IMR-90 (cell line): Measurements from ENCODE around the gene CYP2C18. TPM values are rescaled to one million over a fixed set of nuclear protein-coding genes. Genes with fewer than 3 reads are reported as not detected.

Source experiments
- ATAC-seq: fragments of 200-7000 bp; cut with Tn5 transposase; 2 replicates; pipeline ENCODE4 v1.9.1; 2020; ENCODE audit warnings: low read depth, mild to moderate bottlenecking, moderate library complexity
- BruUV-seq: library from RNA; stranded (reverse); fragments of 400-500 nt; replicated peaks from 2 replicates; lab custom pipeline; 2021; lab: Mats Ljungman, UMichigan
- CTCF ChIA-PET: fragments of 300-600 bp; formaldehyde crosslinking; extraction: SDS; loops from one replicate; lab custom pipeline; 2021; ENCODE audit warnings: antibody characterized with exemption; lab: Yijun Ruan, JAX
- POLR2A ChIA-PET: fragments of 300-600 bp; sonication (Branson Sonifier 250); formaldehyde crosslinking; loops from one replicate; lab custom pipeline; 2022; ENCODE audit warnings: antibody characterized with exemption; ENCODE audit not compliant: unreplicated experiment; lab: Charles Lee
- DNase-seq: peaks from one replicate; pipeline ENCODE4 v3.0.0; 2013
- H2AFZ ChIP-seq: replicated peaks from 2 replicates; pipeline ENCODE3; 2013; ENCODE audit warnings: low read length, mild to moderate bottlenecking; ENCODE audit not compliant: poor library complexity
- H2AK5ac ChIP-seq: 2 replicates; pipeline ENCODE4 v1.6.1; 2013; ENCODE audit warnings: low read depth, low read length, inconsistent platforms
- H2AK9ac ChIP-seq: replicated peaks from 2 replicates; pipeline ENCODE3; 2013; ENCODE audit warnings: mild to moderate bottlenecking, low read depth, low read length, moderate library complexity; ENCODE audit not compliant: poor library complexity
- H2BK120ac ChIP-seq: 2 replicates; pipeline ENCODE4 v1.6.1; 2013; ENCODE audit warnings: low read depth, low read length, inconsistent platforms
- H2BK15ac ChIP-seq: 3 replicates; pipeline ENCODE4 v1.6.1; 2013; ENCODE audit warnings: low read depth, low read length, inconsistent platforms
- H2BK20ac ChIP-seq: 2 replicates; pipeline ENCODE4 v1.6.1; 2013; ENCODE audit warnings: low read depth, mild to moderate bottlenecking, inconsistent platforms, low read length, moderate library complexity
- H2BK5ac ChIP-seq: 2 replicates; pipeline ENCODE4 v1.6.1; 2013; ENCODE audit warnings: mild to moderate bottlenecking, low read depth, low read length, inconsistent platforms; ENCODE audit not compliant: poor library complexity, severe bottlenecking
- H3K14ac ChIP-seq: replicated peaks from 2 replicates; pipeline ENCODE4 v1.6.1; 2013; ENCODE audit warnings: low read depth, low read length, inconsistent platforms
- H3K18ac ChIP-seq: 2 replicates; pipeline ENCODE4 v1.6.1; 2013; ENCODE audit warnings: low read depth, low read length, control low read depth
- H3K23ac ChIP-seq: 2 replicates; pipeline ENCODE4 v1.6.1; 2013; ENCODE audit warnings: low read depth, low read length, inconsistent platforms
- H3K27ac ChIP-seq: 2 replicates; pipeline ENCODE4 v1.5.1; 2013; ENCODE audit warnings: mild to moderate bottlenecking, control low read depth, low read length; ENCODE audit not compliant: insufficient read depth
- H3K27me3 ChIP-seq: 2 replicates; pipeline ENCODE4 v1.6.1; 2013; ENCODE audit warnings: low read length; ENCODE audit not compliant: control insufficient read depth, insufficient read depth
- H3K36me3 ChIP-seq: 2 replicates; pipeline ENCODE4 v1.6.1; 2013; ENCODE audit warnings: low read length, mixed read lengths; ENCODE audit not compliant: control insufficient read depth, insufficient read depth
- H3K4ac ChIP-seq: 2 replicates; pipeline ENCODE4 v1.6.1; 2013; ENCODE audit warnings: low read depth, low read length, inconsistent platforms
- H3K4me1 ChIP-seq: 2 replicates; pipeline ENCODE4 v1.6.1; 2013; ENCODE audit warnings: low read length, mixed read lengths; ENCODE audit not compliant: control insufficient read depth, insufficient read depth
- H3K4me2 ChIP-seq: 2 replicates; pipeline ENCODE4 v1.6.1; 2013; ENCODE audit warnings: low read depth, mild to moderate bottlenecking, control low read depth, low read length, moderate library complexity
- H3K4me3 ChIP-seq: 2 replicates; pipeline ENCODE4 v1.5.1; 2013; ENCODE audit warnings: low read depth, mild to moderate bottlenecking, control low read depth, low read length, moderate library complexity; ENCODE audit not compliant: insufficient read depth
- H3K56ac ChIP-seq: 2 replicates; pipeline ENCODE4 v1.6.1; 2013; ENCODE audit warnings: low read length, inconsistent platforms; ENCODE audit not compliant: insufficient read depth; ENCODE audit errors: extremely low read depth
- H3K79me1 ChIP-seq, 2 experiments: 2 replicates each; pipeline ENCODE4 v1.6.1; 2013; ENCODE audit warnings: low read length in 2 of 2, inconsistent platforms in 1 of 2, low read depth in 1 of 2
- H3K9ac ChIP-seq: 2 replicates; pipeline ENCODE4 v1.6.1; 2013; ENCODE audit warnings: low read depth, low read length, control low read depth
- H3K9me1 ChIP-seq: 2 replicates; pipeline ENCODE4 v1.6.1; 2013; ENCODE audit warnings: low read length, inconsistent platforms; ENCODE audit not compliant: insufficient read depth
- H3K9me3 ChIP-seq: 2 replicates; pipeline ENCODE4 v1.6.1; 2013; ENCODE audit warnings: low read length; ENCODE audit not compliant: control insufficient read depth, insufficient read depth
- H4K20me1 ChIP-seq: 2 replicates; pipeline ENCODE4 v1.6.1; 2013; ENCODE audit warnings: low read length, inconsistent platforms; ENCODE audit not compliant: insufficient read depth
- H4K5ac ChIP-seq: 2 replicates; pipeline ENCODE4 v1.6.1; 2013; ENCODE audit warnings: mild to moderate bottlenecking, low read depth, low read length, control low read depth
- H4K8ac ChIP-seq, 2 experiments: 2 replicates each; pipeline ENCODE4 v1.6.1; 2013; ENCODE audit warnings: low read depth in 2 of 2, low read length in 2 of 2, control low read depth in 1 of 2, inconsistent platforms in 1 of 2
- H4K91ac ChIP-seq: 2 replicates; pipeline ENCODE4 v1.6.1; 2013; ENCODE audit warnings: low read depth, low read length, inconsistent platforms; ENCODE audit not compliant: insufficient read depth
- BHLHE40 ChIP-seq: fragments of 150-350 bp; IDR thresholded peaks from 2 replicates; pipeline ENCODE4 v1.6.1; 2016; ENCODE audit warnings: mild to moderate bottlenecking, low read depth, low read length
- FOS ChIP-seq: fragments of 150-350 bp; IDR thresholded peaks from 2 replicates; pipeline ENCODE4 v1.6.1; 2016; ENCODE audit warnings: low read depth, low read length
- MAZ ChIP-seq: IDR thresholded peaks from 2 replicates; pipeline ENCODE4 v1.6.1; 2012; ENCODE audit warnings: low read depth, mild to moderate bottlenecking, low read length, improper control_type of control experiment, moderate library complexity, borderline replicate concordance
- MXI1 ChIP-seq: IDR thresholded peaks from 2 replicates; pipeline ENCODE4 v1.6.1; 2012; ENCODE audit warnings: low read depth, mild to moderate bottlenecking, low read length, moderate library complexity, borderline replicate concordance
- NFE2L2 ChIP-seq: fragments of 150-350 bp; IDR thresholded peaks from 2 replicates; pipeline ENCODE4 v1.6.1; 2016; ENCODE audit warnings: low read depth, mild to moderate bottlenecking, low read length
- RAD21 ChIP-seq: IDR thresholded peaks from 2 replicates; pipeline ENCODE4 v1.6.1; 2012; ENCODE audit warnings: low read length, improper control_type of control experiment
- RCOR1 ChIP-seq: IDR thresholded peaks from 2 replicates; pipeline ENCODE4 v1.6.1; 2012; ENCODE audit warnings: mild to moderate bottlenecking, low read length, improper control_type of control experiment; ENCODE audit not compliant: insufficient replicate concordance
- RFX5 ChIP-seq: IDR thresholded peaks from 2 replicates; pipeline ENCODE4 v1.8.0; 2012; ENCODE audit warnings: low read depth, mild to moderate bottlenecking, low read length, moderate library complexity
- SMC3 ChIP-seq: fragments of 150-350 bp; IDR thresholded peaks from 2 replicates; pipeline ENCODE4 v1.6.1; 2016; ENCODE audit warnings: low read depth, mild to moderate bottlenecking, antibody characterized with exemption, low read length, moderate library complexity
- WGBS, 2 experiments: methylation state at CpG; one replicate each; pipeline versions ENCODE4 v1.1.5 to v1.1.7; 2013; ENCODE audit warnings: missing lambda C conversion rate in 2 of 2; ENCODE audit not compliant: insufficient read length in 1 of 2; ENCODE audit errors: extremely low coverage in 2 of 2; 5-methylcytosine and 5-hydroxymethylcytosine counted together
- dilution Hi-C: fragments of 300-500 bp; cut with HindIII; formaldehyde crosslinking; loops from one replicate; pipeline ENCODE4 v1.14.3; 2018; ENCODE audit warnings: low sequenced_read_pairs; ENCODE audit not compliant: unreplicated experiment
- in situ Hi-C: fragments of 300-500 bp; cut with MboI; formaldehyde crosslinking; loops from 3 replicates; pipeline ENCODE4 v1.14.3; 2019; ENCODE audit warnings: low sequenced_read_pairs, inconsistent platforms, mixed read lengths
- intact Hi-C: fragments of 100-400 bp; cut with micrococcal nuclease; formaldehyde crosslinking; loops from 2 replicates; pipeline ENCODE4 v1.10.0; 2022
- polyA plus RNA-seq, 3 experiments: library from polyadenylated mRNA; depleted of rRNA; stranded (reverse); fragments of >200 nt; gene quantifications; 2 replicates each; pipeline ENCODE4 v1.2.3, GENCODE V29; 2012; ENCODE audit warnings: low replicate concordance in 1 of 3
- total RNA-seq: library from RNA; depleted of rRNA; stranded (reverse); fragments of >200 nt; gene quantifications from 2 replicates; pipeline ENCODE4 v1.2.3, GENCODE V29; 2012
- TF ChIP-seq, protein P1 (sequence below): conservative IDR thresholded peaks from 2 replicates; pipeline ENCODE4 v1.5.1; 2012; ENCODE audit warnings: mild to moderate bottlenecking, low read depth, low read length, improper control_type of control experiment
- TF ChIP-seq, protein P2 (sequence below): fragments of 150-350 bp; IDR thresholded peaks from 2 replicates; pipeline ENCODE4 v1.6.1; 2017; ENCODE audit warnings: mild to moderate bottlenecking, antibody characterized with exemption, low read length, low read depth
- TF ChIP-seq, protein P3 (sequence below): fragments of 150-350 bp; IDR thresholded peaks from 2 replicates; pipeline ENCODE4 v1.6.1; 2016; ENCODE audit warnings: low read depth, mild to moderate bottlenecking, low read length, moderate library complexity, borderline replicate concordance

CYP2C18 gene
- total and polyA plus RNA-seq, 2 of the 4 experiments (the other 2 are of a cell fraction): not detected

DNA sequence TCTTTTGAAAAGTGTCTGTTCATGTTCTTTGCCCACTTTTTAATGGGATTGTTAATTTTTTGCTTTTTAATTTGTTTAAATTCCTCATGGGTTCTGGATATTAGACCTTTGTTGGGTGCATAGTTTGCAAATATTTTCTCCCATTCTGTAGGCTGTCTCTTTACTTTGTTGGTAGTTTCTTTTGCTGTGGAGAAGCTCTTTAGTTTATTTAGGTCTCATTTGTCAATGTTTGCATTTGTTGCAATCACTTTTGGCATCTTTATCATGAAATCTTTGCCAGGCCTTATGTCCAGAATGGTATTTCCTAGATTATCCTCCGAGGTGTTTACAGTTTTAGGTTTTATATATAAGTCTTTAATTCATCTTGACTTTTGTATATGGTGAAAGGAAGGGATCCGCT is 55.1 kb downstream of the CYP2C18 start:
- no peak overlapping the region for H2AK5ac ChIP-seq
- no peaks in the 10 kb centered on the region for H3K79me1 ChIP-seq
- no peaks in the 10 kb centered on the region for H3K27me3 ChIP-seq
- no peaks in the 10 kb centered on the region for H4K20me1 ChIP-seq
- no peak overlapping the region for H2AK9ac ChIP-seq
- H3K4ac ChIP-seq: no peak overlapping the region
- BruUV-seq: no TSS peak
- H3K18ac ChIP-seq: no peak overlapping the region
- H2BK5ac ChIP-seq: no peak overlapping the region
- no peak overlapping the region for H2BK120ac ChIP-seq
- no peak overlapping the region for H4K5ac ChIP-seq
- no peak overlapping the region for H4K8ac ChIP-seq
- CTCF ChIA-PET: no interaction called here
- ATAC-seq (no peak), DNase-seq (no peak)
- H2BK20ac ChIP-seq: no peak overlapping the region
- no peak overlapping the region for H3K56ac ChIP-seq
- H3K9ac ChIP-seq: no peak overlapping the region
- H2AFZ ChIP-seq: no peak overlapping the region
- no peaks in the 10 kb centered on the region for H3K36me3 ChIP-seq
- in situ Hi-C loops (no loop called here), intact Hi-C loops (no loop called here), dilution Hi-C loops (no loop called here)
- H4K91ac ChIP-seq: no peak overlapping the region
- no peak overlapping the region for H3K27ac ChIP-seq
- H3K14ac ChIP-seq: no peak overlapping the region
- H3K4me1 ChIP-seq: no peaks in the 10 kb centered on the region
- POLR2A ChIA-PET: no interaction called here
- H3K23ac ChIP-seq: no peak overlapping the region
- H3K9me3 ChIP-seq: peaks cover 2% of the 10 kb centered on the region; the same call in 1 of the 2 replicates
- no CpG with 5 or more reads among the region's 2 CpGs for WGBS, 2 experiments
- H3K4me3 ChIP-seq: no peak overlapping the region
- TF ChIP-seq, protein P1, sequence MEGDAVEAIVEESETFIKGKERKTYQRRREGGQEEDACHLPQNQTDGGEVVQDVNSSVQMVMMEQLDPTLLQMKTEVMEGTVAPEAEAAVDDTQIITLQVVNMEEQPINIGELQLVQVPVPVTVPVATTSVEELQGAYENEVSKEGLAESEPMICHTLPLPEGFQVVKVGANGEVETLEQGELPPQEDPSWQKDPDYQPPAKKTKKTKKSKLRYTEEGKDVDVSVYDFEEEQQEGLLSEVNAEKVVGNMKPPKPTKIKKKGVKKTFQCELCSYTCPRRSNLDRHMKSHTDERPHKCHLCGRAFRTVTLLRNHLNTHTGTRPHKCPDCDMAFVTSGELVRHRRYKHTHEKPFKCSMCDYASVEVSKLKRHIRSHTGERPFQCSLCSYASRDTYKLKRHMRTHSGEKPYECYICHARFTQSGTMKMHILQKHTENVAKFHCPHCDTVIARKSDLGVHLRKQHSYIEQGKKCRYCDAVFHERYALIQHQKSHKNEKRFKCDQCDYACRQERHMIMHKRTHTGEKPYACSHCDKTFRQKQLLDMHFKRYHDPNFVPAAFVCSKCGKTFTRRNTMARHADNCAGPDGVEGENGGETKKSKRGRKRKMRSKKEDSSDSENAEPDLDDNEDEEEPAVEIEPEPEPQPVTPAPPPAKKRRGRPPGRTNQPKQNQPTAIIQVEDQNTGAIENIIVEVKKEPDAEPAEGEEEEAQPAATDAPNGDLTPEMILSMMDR: no peak
- TF ChIP-seq BHLHE40: no peak
- no peak for TF ChIP-seq RCOR1
- TF ChIP-seq, protein P2, sequence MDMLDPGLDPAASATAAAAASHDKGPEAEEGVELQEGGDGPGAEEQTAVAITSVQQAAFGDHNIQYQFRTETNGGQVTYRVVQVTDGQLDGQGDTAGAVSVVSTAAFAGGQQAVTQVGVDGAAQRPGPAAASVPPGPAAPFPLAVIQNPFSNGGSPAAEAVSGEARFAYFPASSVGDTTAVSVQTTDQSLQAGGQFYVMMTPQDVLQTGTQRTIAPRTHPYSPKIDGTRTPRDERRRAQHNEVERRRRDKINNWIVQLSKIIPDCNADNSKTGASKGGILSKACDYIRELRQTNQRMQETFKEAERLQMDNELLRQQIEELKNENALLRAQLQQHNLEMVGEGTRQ: no peak
- TF ChIP-seq, protein P3, sequence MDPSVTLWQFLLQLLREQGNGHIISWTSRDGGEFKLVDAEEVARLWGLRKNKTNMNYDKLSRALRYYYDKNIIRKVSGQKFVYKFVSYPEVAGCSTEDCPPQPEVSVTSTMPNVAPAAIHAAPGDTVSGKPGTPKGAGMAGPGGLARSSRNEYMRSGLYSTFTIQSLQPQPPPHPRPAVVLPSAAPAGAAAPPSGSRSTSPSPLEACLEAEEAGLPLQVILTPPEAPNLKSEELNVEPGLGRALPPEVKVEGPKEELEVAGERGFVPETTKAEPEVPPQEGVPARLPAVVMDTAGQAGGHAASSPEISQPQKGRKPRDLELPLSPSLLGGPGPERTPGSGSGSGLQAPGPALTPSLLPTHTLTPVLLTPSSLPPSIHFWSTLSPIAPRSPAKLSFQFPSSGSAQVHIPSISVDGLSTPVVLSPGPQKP: no peak
- TF ChIP-seq RFX5: no peak
- TF ChIP-seq RAD21: no peak
- no peak for TF ChIP-seq MAZ
- TF ChIP-seq FOS: no peak
- TF ChIP-seq MXI1: no peak
- no peak for TF ChIP-seq NFE2L2
- TF ChIP-seq SMC3: no peak
- no peak overlapping the region for H2BK15ac ChIP-seq
- no peaks in the 10 kb centered on the region for H3K9me1 ChIP-seq
- no peak overlapping the region for H3K4me2 ChIP-seq
